HepG2 (cell line): Measurements from ENCODE around the gene DOCK4. TPM values are rescaled to one million over a fixed set of nuclear protein-coding genes. Genes with fewer than 3 reads are reported as not detected.

ENCODE experiments used
- ATAC-seq: fragments of 200-7000 bp; cut with Tn5 transposase; 3 replicates; pipeline ENCODE4 v1.9.1; 2020; ENCODE audit warnings: mild to moderate bottlenecking, moderate library complexity
- BruUV-seq: library from RNA; stranded (reverse); fragments of 400-500 nt; replicated peaks from 2 replicates; lab custom pipeline; 2021; lab: Mats Ljungman, UMichigan
- CTCF ChIA-PET: fragments of 300-600 bp; formaldehyde crosslinking; extraction: SDS; loops from one replicate; lab custom pipeline; 2021; ENCODE audit warnings: low total read pairs, inconsistent platforms, low intra/inter-chr PET ratio; lab: Yijun Ruan, JAX
- POLR2A ChIA-PET: fragments of 350-600 bp; sonication (Branson Sonifier 250); formaldehyde crosslinking; loops from one replicate; lab custom pipeline; 2020; ENCODE audit warnings: antibody characterized with exemption, inconsistent platforms; lab: Yijun Ruan, JAX
- DNase-seq: peaks from one replicate; pipeline ENCODE4 v3.0.0-alpha.2; 2015; ENCODE audit warnings: low spot score
- FAIRE-seq: peaks from 3 replicates; lab custom pipeline; 2011; peaks lifted over from hg19 to GRCh38; lab: Jason Lieb, UNC
- H2AFZ ChIP-seq: one replicate; pipeline ENCODE4 v1.6.1; 2011; ENCODE audit warnings: low read length, inconsistent platforms
- H3K27ac ChIP-seq: fragments of 300-600 bp; 3 replicates; pipeline ENCODE4 v1.8.0; 2011; ENCODE audit warnings: mixed run types, mild to moderate bottlenecking, mixed read lengths, low read length, inconsistent platforms; ENCODE audit not compliant: insufficient read depth; ENCODE audit errors: extremely low read length
- H3K27me3 ChIP-seq, 2 experiments: fragments of 200-600 bp in 1 of 2; 2 replicates in 1 of 2; 3 replicates in 1 of 2; pipeline versions ENCODE4 v1.6.0 to v1.8.0; 2011; ENCODE audit warnings: low read length in 2 of 2, mild to moderate bottlenecking in 2 of 2, moderate library complexity in 2 of 2, inconsistent platforms in 1 of 2; ENCODE audit not compliant: insufficient read depth in 2 of 2, control insufficient read depth in 1 of 2
- H3K36me3 ChIP-seq, 2 experiments: fragments of 200-600 bp in 1 of 2; replicated peaks in 1 of 2; 2 replicates in 1 of 2; 3 replicates in 1 of 2; pipeline versions ENCODE4 v1.5.1 to v1.8.0; 2011; ENCODE audit warnings: low read length in 2 of 2, inconsistent platforms in 1 of 2; ENCODE audit not compliant: insufficient read depth in 2 of 2, control insufficient read depth in 1 of 2
- H3K4me1 ChIP-seq: 2 replicates; pipeline ENCODE4 v1.5.1; 2012; ENCODE audit warnings: low read length, inconsistent platforms; ENCODE audit not compliant: insufficient read depth
- H3K4me2 ChIP-seq: 2 replicates; pipeline ENCODE4 v1.6.0; 2011; ENCODE audit warnings: low read depth, low read length, inconsistent platforms
- H3K4me3 ChIP-seq, 3 experiments: fragments of 200-600 bp in 1 of 3; sonication (generic), shearing (Covaris generic) in 1 of 3; replicated peaks in 1 of 3; 2 replicates each; pipeline ENCODE4 v1.5.1; 2011 to 2016; ENCODE audit warnings: low read length in 3 of 3, inconsistent platforms in 2 of 3, low read depth in 2 of 3, mild to moderate bottlenecking in 2 of 3, control low read depth in 1 of 3, mixed read lengths in 1 of 3; ENCODE audit not compliant: insufficient read depth in 1 of 3
- H3K79me2 ChIP-seq: one replicate; pipeline ENCODE4 v1.6.1; 2011; ENCODE audit warnings: low read length, inconsistent platforms; ENCODE audit not compliant: insufficient read depth
- H3K9ac ChIP-seq: 2 replicates; pipeline ENCODE4 v1.6.0; 2011; ENCODE audit warnings: mild to moderate bottlenecking, low read depth, low read length, inconsistent platforms; ENCODE audit not compliant: insufficient read depth
- H3K9me3 ChIP-seq: 2 replicates; pipeline ENCODE4 v1.5.1; 2012; ENCODE audit warnings: mild to moderate bottlenecking, low read length
- H4K20me1 ChIP-seq: 2 replicates; pipeline ENCODE4 v1.6.0; 2011; ENCODE audit warnings: inconsistent platforms, mild to moderate bottlenecking, low read length, moderate library complexity; ENCODE audit not compliant: insufficient read depth
- CEBPB ChIP-seq: IDR thresholded peaks from 2 replicates; pipeline ENCODE4 v1.6.1; 2011; ENCODE audit warnings: low read depth, low read length, improper control_type of control experiment, borderline replicate concordance
- CREBL2 ChIP-seq: sonication (generic); formaldehyde crosslinking; IDR thresholded peaks from 2 replicates; pipeline ENCODE4 v1.8.1; 2023; ENCODE audit warnings: missing genetic modification reagents, mild to moderate bottlenecking, borderline replicate concordance
- GFI1 ChIP-seq: sonication (generic); formaldehyde crosslinking; IDR thresholded peaks from 2 replicates; pipeline ENCODE4 v1.5.0; 2020; ENCODE audit warnings: missing genetic modification reagents, mild to moderate bottlenecking, borderline replicate concordance
- HNF4A ChIP-seq: sonication (generic); formaldehyde crosslinking; IDR thresholded peaks from 2 replicates; pipeline ENCODE4 v1.4.0; 2020; ENCODE audit warnings: missing genetic modification reagents
- RORA ChIP-seq: sonication (generic); formaldehyde crosslinking; IDR thresholded peaks from 2 replicates; pipeline ENCODE4 v1.5.0; 2020; ENCODE audit warnings: mild to moderate bottlenecking, missing genetic modification reagents, moderate library complexity
- SOX13 ChIP-seq, 3 experiments: fragments of 450-650 bp in 1 of 3; sonication (generic) in 1 of 3; formaldehyde crosslinking in 1 of 3; IDR thresholded peaks in 2 of 3; conservative IDR thresholded peaks in 1 of 3; 2 replicates each; pipeline versions ENCODE4 v1.5.0 to v1.6.1; 2016 to 2020; ENCODE audit warnings: antibody characterized with exemption in 1 of 3, mild to moderate bottlenecking in 1 of 3, missing compliant biosample characterization in 1 of 3, missing genetic modification reagents in 1 of 3, moderate library complexity in 1 of 3
- SP5 ChIP-seq: IDR thresholded peaks from 2 replicates; pipeline ENCODE4 v1.6.1; 2016; ENCODE audit warnings: low read depth, borderline replicate concordance
- YEATS2 ChIP-seq: sonication (generic); formaldehyde crosslinking; IDR thresholded peaks from 2 replicates; pipeline ENCODE4 v1.4.0; 2020; ENCODE audit warnings: missing genetic modification reagents, borderline replicate concordance
- ZBTB7B ChIP-seq: sonication (generic); formaldehyde crosslinking; IDR thresholded peaks from 2 replicates; pipeline ENCODE4 v1.4.0; 2020; ENCODE audit warnings: missing genetic modification reagents
- ZFP90 ChIP-seq: sonication (generic); formaldehyde crosslinking; IDR thresholded peaks from 2 replicates; pipeline ENCODE4 v1.8.0; 2022; ENCODE audit warnings: missing genetic modification reagents, mild to moderate bottlenecking, inconsistent platforms, borderline replicate concordance
- ZFYVE20 ChIP-seq: sonication (generic); formaldehyde crosslinking; IDR thresholded peaks from 2 replicates; pipeline ENCODE4 v1.8.0; 2023; ENCODE audit warnings: low read depth, mild to moderate bottlenecking, moderate library complexity, missing genetic modification reagents, borderline replicate concordance
- ZMAT3 ChIP-seq: sonication (generic); formaldehyde crosslinking; conservative IDR thresholded peaks from 2 replicates; pipeline ENCODE4 v1.7.0; 2021; ENCODE audit warnings: missing genetic modification reagents
- ZNF12 ChIP-seq: sonication (generic); formaldehyde crosslinking; IDR thresholded peaks from 2 replicates; pipeline ENCODE4 v1.5.0; 2020; ENCODE audit warnings: missing genetic modification reagents
- ZNF296 ChIP-seq: sonication (generic); formaldehyde crosslinking; conservative IDR thresholded peaks from 2 replicates; pipeline ENCODE4 v1.5.0; 2020; ENCODE audit warnings: mild to moderate bottlenecking, missing genetic modification reagents
- ZNF724P ChIP-seq: sonication (generic); formaldehyde crosslinking; IDR thresholded peaks from 2 replicates; pipeline ENCODE4 v1.8.0; 2022; ENCODE audit warnings: missing genetic modification reagents, borderline replicate concordance
- WGBS: methylation state at CpG from one replicate; pipeline ENCODE4 v1.1.6; 2017; ENCODE audit warnings: low lambda C conversion rate; 5-methylcytosine and 5-hydroxymethylcytosine counted together
- in situ Hi-C: cut with HindIII; loops from 2 replicates; pipeline ENCODE4 v1.10.0; 2017; ENCODE audit warnings: low pct_unique_long_range_greater_than_20kb; ENCODE audit not compliant: extremely low pct_ligation_motif_present
- intact Hi-C: fragments of 100-400 bp; cut with micrococcal nuclease; formaldehyde crosslinking; loops from one replicate; pipeline ENCODE4 v1.10.0; 2022; ENCODE audit not compliant: unreplicated experiment
- polyA plus RNA-seq, 8 experiments: library from polyadenylated mRNA; depleted of rRNA in 3 of 8; stranded (reverse) in 7 of 8; unstranded in 1 of 8; fragments of >200 nt; fragmentation: Illumina TruSeq in 4 of 8; extraction: Trizol in 4 of 8; gene quantifications; 2 replicates each; pipeline versions ENCODE4 v1.2.1 to v1.2.3, GENCODE V29; 2011 to 2016; ENCODE audit warnings: low read depth in 4 of 8, missing spikeins in 1 of 8, mixed read lengths in 1 of 8; ENCODE audit not compliant: insufficient read depth in 1 of 8
- total RNA-seq, 5 experiments: library from RNA; depleted of rRNA; stranded (reverse); fragments of >200 nt; fragmentation: Illumina TruSeq; extraction: Trizol; gene quantifications; 2 replicates each; pipeline ENCODE4 v1.2.3, GENCODE V29; 2016; ENCODE audit warnings: low read depth in 1 of 5
- TF ChIP-seq, protein P1 (sequence below): sonication (generic); formaldehyde crosslinking; IDR thresholded peaks from 2 replicates; pipeline ENCODE4 v1.5.1; 2020; ENCODE audit warnings: mild to moderate bottlenecking, missing genetic modification reagents

DOCK4 gene
- total and polyA plus RNA-seq, 2 of the 13 experiments (the other 11 are each of a cell fraction or from before 2014, with no cell fraction given) = 13.5 to 17.4 TPM

DNA sequence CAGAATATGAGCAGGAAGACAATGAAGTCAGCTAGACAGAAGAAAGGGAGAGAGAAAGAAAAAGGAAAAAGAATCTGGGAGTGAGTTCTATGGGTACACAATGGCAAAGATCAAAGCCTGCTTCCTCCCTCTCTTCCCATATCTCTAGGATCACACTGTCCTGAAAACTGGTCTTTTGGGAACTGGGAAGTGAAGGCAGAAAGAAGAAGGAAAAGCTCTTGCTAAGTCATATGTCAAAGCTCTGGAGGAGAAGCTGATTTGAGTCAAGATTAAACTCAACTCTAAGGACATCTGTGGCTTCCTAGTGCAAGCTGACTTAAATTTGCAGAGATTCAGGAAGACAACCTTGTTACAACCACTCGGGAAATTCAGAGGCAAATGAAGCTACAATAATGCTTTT lies 147.5 kb downstream of the DOCK4 start:
- H3K36me3 ChIP-seq = no peaks in the 10 kb centered on the region
- no peak for TF ChIP-seq SOX13 (IDR thresholded peaks at IDR 0.05)
- TF ChIP-seq SOX13 (CRISPR knock-in tag; conservative IDR thresholded peaks at IDR 0.05 in 1 of 2, IDR thresholded peaks at IDR 0.05 in 1 of 2) = peak in 1 of 2 experiments; percentile 26; a peak in 1 of 4 replicates
- no peak for TF ChIP-seq ZNF724P (CRISPR knock-in tag)
- H4K20me1 ChIP-seq = no peaks in the 10 kb centered on the region
- H3K79me2 ChIP-seq = peaks cover 11% of the 10 kb centered on the region
- intact Hi-C loops (no loop called here), in situ Hi-C loops (no loop called here)
- no peak overlapping the region for H2AFZ ChIP-seq
- DNase-seq (no peak), ATAC-seq (no peak), FAIRE-seq (no peak)
- no peak overlapping the region for H3K9ac ChIP-seq
- POLR2A ChIA-PET = no interaction called here
- H3K9me3 ChIP-seq = no peaks in the 10 kb centered on the region
- WGBS = 92% methylated on average over 1 of the region's 1 CpG
- no peak overlapping the region for H3K4me3 ChIP-seq
- H3K4me2 ChIP-seq = no peak overlapping the region
- no TSS peak for BruUV-seq
- peaks cover 52% of the 10 kb centered on the region for H3K4me1 ChIP-seq
- peak overlapping the region; percentile 2 for H3K27ac ChIP-seq
- CTCF ChIA-PET = no interaction called here
- no peaks in the 10 kb centered on the region for H3K27me3 ChIP-seq

DNA sequence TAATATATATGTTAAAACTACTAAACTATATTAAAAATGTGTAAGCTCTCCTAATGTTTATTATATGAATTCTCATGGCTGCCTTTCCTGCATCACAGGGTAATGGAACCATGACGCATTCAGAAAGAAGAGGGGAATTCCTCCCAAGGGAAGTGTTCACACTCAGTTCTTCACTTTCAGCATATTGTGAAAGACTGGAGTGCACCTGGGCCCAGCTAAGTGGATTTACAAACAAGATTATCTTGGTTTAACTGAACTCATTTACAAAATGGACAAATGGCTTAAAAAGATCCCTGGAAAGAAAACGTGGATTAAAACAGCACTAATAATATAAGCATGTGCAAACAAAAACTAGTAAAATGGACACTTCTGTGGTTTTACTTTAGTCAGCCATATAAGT lies 149.8 kb downstream of the DOCK4 start:
- intact Hi-C loops = no loop called here
- Histone ChIP-seq H3K9me3 (no peaks in the 10 kb centered on the region), H2AFZ (no peak overlapping the region), H3K36me3 (no peaks in the 10 kb centered on the region), H3K9ac (no peak overlapping the region), H3K79me2 (peaks cover 20% of the 10 kb centered on the region), H3K4me1 (peaks cover 61% of the 10 kb centered on the region), H4K20me1 (no peaks in the 10 kb centered on the region), H3K27me3 (no peaks in the 10 kb centered on the region), H3K27ac (no peak overlapping the region), H3K4me3 (no peak overlapping the region), H3K4me2 (no peak overlapping the region)
- ChIA-PET POLR2A (interaction anchor here (1.5 kb wide), 1 partner anchor 150 kb away, joined by 3 read pairs; the partner anchor contains the start of genes DOCK4 and ZNF277), CTCF (no interaction called here)
- ATAC-seq (no peak), FAIRE-seq (no peak), DNase-seq (no peak)
- in situ Hi-C loops = no loop called here
- 67% methylated on average over 2 of the region's 2 CpGs for WGBS
- no TSS peak for BruUV-seq
- TF ChIP-seq ZBTB7B (no peak), ZNF12 (CRISPR knock-in tag) (no peak), CEBPB (peak; percentile 51; the same call in 1 of the 2 replicates), GFI1 (CRISPR knock-in tag) (no peak), RORA (CRISPR knock-in tag) (no peak), ZFP90 (CRISPR knock-in tag) (no peak), ZMAT3 (CRISPR knock-in tag) (no peak), SP5 (CRISPR knock-in tag) (no peak), CREBL2 (CRISPR knock-in tag) (no peak), ZNF296 (CRISPR knock-in tag) (no peak), YEATS2 (no peak), HNF4A (CRISPR knock-in tag) (0 out of 2 replicates have a peak, but pooled peaks have one; percentile 14), ZFYVE20 (CRISPR knock-in tag) (no peak)
- TF ChIP-seq, protein P1, sequence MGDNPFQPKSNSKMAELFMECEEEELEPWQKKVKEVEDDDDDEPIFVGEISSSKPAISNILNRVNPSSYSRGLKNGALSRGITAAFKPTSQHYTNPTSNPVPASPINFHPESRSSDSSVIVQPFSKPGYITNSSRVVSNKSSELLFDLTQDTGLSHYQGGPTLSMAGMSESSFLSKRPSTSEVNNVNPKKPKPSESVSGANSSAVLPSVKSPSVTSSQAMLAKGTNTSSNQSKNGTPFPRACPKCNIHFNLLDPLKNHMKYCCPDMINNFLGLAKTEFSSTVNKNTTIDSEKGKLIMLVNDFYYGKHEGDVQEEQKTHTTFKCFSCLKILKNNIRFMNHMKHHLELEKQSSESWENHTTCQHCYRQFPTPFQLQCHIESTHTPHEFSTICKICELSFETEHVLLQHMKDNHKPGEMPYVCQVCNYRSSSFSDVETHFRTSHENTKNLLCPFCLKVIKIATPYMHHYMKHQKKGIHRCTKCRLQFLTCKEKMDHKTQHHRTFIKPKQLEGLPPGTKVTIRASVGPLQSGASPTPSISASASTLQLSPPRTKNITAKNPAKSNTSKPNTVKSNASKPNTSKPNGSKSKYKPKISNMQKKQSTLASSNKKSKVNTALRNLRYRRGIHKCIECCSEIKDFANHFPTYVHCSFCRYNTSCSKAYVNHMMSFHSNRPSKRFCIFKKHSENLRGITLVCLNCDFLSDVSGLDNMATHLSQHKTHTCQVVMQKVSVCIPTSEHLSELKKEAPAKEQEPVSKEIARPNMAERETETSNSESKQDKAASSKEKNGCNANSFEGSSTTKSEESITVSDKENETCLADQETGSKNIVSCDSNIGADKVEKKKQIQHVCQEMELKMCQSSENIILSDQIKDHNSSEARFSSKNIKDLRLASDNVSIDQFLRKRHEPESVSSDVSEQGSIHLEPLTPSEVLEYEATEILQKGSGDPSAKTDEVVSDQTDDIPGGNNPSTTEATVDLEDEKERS (CRISPR knock-in tag) = no peak
